ENCODE results near the gene SPACA7. TPM values are rescaled to one million over a fixed set of nuclear protein-coding genes. Genes with fewer than 3 reads are reported as not detected.

The SPACA7 gene
- polyA plus RNA-seq, 3 donors = not detected

DNA sequence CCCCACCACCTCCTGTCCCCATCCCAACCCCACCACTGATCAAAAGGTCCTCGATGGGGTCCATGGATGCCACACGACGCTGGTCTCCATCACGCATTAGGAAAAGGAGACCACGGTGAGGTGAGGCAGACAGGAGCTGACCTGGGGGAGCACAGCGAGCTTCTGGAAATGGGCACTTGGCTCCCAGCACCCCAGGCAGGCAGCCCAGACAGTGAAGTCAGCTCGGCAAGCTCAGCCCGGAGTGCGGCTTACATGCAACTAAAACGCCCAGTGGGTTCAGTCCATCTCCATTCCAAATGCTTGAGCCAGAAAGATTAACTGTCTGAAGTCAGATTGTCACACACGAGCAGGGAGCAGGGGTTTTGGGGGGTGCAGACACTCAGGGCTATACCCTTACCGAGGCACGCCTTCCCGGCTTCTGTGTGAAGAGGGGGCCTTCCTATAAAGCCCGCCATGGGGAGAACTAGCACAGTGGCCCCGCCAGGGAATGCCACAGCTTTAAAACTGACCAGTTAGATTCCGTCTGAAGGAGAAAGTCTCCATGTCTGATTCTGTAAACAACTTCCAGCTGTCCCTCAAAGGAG, 79.4 kb downstream of the SPACA7 start:
- Histone ChIP-seq H3K4me2 (replicated peaks; ENCODE audit: extremely low read depth, low read length, poor library complexity, severe bottlenecking) (no peak overlapping the region), H3K27me3 (ENCODE audit: control insufficient read depth in 2 of 2, insufficient read depth in 2 of 2, low read length in 2 of 2) (no peaks in the 10 kb centered on the region), H3K36me3 (replicated peaks in 1 of 2; ENCODE audit: control insufficient read depth in 1 of 2, insufficient read depth in 2 of 2, low read length in 2 of 2) (no peaks in the 10 kb centered on the region), H2AFZ (ENCODE audit: insufficient read depth, low read depth, low read length, poor library complexity, severe bottlenecking) (no peak overlapping the region), H3K9me3 (replicated peaks in 1 of 2; ENCODE audit: control insufficient read depth in 1 of 2, insufficient read depth in 1 of 2, low read length in 2 of 2) (no peaks in the 10 kb centered on the region), H3K79me2 (ENCODE audit: insufficient read depth, low read length) (no peaks in the 10 kb centered on the region), H3K4me1 (ENCODE audit: control insufficient read depth in 1 of 2, insufficient read depth in 2 of 2, low read length in 2 of 2) (no peaks in the 10 kb centered on the region), H3K27ac (ENCODE audit: low read depth in 1 of 2, low read length in 2 of 2) (no peak overlapping the region), H4K20me1 (ENCODE audit: insufficient read depth, low read length) (no peaks in the 10 kb centered on the region), H3K9ac (ENCODE audit: insufficient read depth, low read length, poor library complexity, severe bottlenecking) (no peak overlapping the region), H3K4me3 (replicated peaks in 1 of 3; ENCODE audit: low read depth in 2 of 3, low read length in 3 of 3) (no peak overlapping the region)
- no peaks in the 10 kb centered on the region for H3K36me3 Mint-ChIP-seq
- no peak for DNase-seq
- H3K27me3 Mint-ChIP-seq (ENCODE audit: low read depth in 3 of 3) = peaks cover 0 to 6% (median 4%) of the 10 kb centered on the region in 3 donors
- intact Hi-C loops (cut with micrococcal nuclease) = no loop called here
- H3K9me3 Mint-ChIP-seq = peaks cover 0 to 6% (median 2%) of the 10 kb centered on the region in 7 donors
- H3K27ac Mint-ChIP-seq = peak overlapping the region in 1 of 7 donors; percentile 69
- H3K4me1 Mint-ChIP-seq = no peaks in the 10 kb centered on the region
- 85% methylated on average over 17 of the region's 17 CpGs for WGBS (ENCODE audit: insufficient coverage)
- no peak overlapping the region for H3K4me3 Mint-ChIP-seq
- no peak for TF ChIP-seq CTCF (IDR thresholded peaks at IDR 0.05)

- 92% methylated on average over 15 of the region's 22 CpGs for WGBS (ENCODE audit: insufficient coverage)
- no peaks in the 10 kb centered on the region for H3K4me1 Mint-ChIP-seq
Observed at GRCh38 chr13:112456138-112457056, 80.2 kb downstream of the SPACA7 start.

More at GRCh38 chr13:112456138-112457056, 80.2 kb downstream of the SPACA7 start:
- no peak overlapping the region for H3K9ac ChIP-seq (ENCODE audit: insufficient read depth, low read length, poor library complexity, severe bottlenecking)
- H3K36me3 ChIP-seq (replicated peaks in 1 of 2; ENCODE audit: control insufficient read depth in 1 of 2, insufficient read depth in 2 of 2, low read length in 2 of 2) = no peaks in the 10 kb centered on the region
- H3K27me3 ChIP-seq (ENCODE audit: control insufficient read depth in 2 of 2, insufficient read depth in 2 of 2, low read length in 2 of 2) = no peaks in the 10 kb centered on the region
- H3K9me3 ChIP-seq (replicated peaks in 1 of 2; ENCODE audit: control insufficient read depth in 1 of 2, insufficient read depth in 1 of 2, low read length in 2 of 2) = peaks cover 0 to 5% of the 10 kb centered on the region in 2 donors
- Mint-ChIP-seq H3K36me3 (no peaks in the 10 kb centered on the region), H3K9me3 (peaks cover 0 to 8% (median 6%) of the 10 kb centered on the region in 7 donors), H3K4me3 (no peak overlapping the region), H3K27ac (no peak overlapping the region), H3K27me3 (ENCODE audit: low read depth in 3 of 3) (peaks cover 0 to 6% (median 4%) of the 10 kb centered on the region in 3 donors)
- no peaks in the 10 kb centered on the region for H4K20me1 ChIP-seq (ENCODE audit: insufficient read depth, low read length)
- H3K4me1 ChIP-seq (ENCODE audit: control insufficient read depth in 1 of 2, insufficient read depth in 2 of 2, low read length in 2 of 2) = no peaks in the 10 kb centered on the region
- intact Hi-C loops (cut with micrococcal nuclease) = no loop called here
- no peak overlapping the region for H3K4me3 ChIP-seq (replicated peaks in 1 of 3; ENCODE audit: low read depth in 2 of 3, low read length in 3 of 3)
- no peaks in the 10 kb centered on the region for H3K79me2 ChIP-seq (ENCODE audit: insufficient read depth, low read length)
- no peak overlapping the region for H3K27ac ChIP-seq (ENCODE audit: low read depth in 1 of 2, low read length in 2 of 2)
- no peak overlapping the region for H3K4me2 ChIP-seq (replicated peaks; ENCODE audit: extremely low read depth, low read length, poor library complexity, severe bottlenecking)
- DNase-seq = no peak
- no peak for TF ChIP-seq CTCF (IDR thresholded peaks at IDR 0.05)
- no peak overlapping the region for H2AFZ ChIP-seq (ENCODE audit: insufficient read depth, low read depth, low read length, poor library complexity, severe bottlenecking)

All from CD14-positive monocyte (primary cell).